ENCODE measurements around the gene SRCAP.
"Not testable (repeated sequence)": the region's sequence is repeated elsewhere in the genome, so short reads cannot be mapped to it uniquely, and the experiment has no call there.

The SRCAP gene

GRCh38 chr16:30664616-30665109 is 34.3 kb upstream of the SRCAP start:
- no peak for FAIRE-seq

GRCh38 chr16:30665155-30665829 is 33.7 kb upstream of the SRCAP start:
- FAIRE-seq = no peak

- FAIRE-seq = no peak
These were observed 33.2 kb upstream of the SRCAP start for GRCh38 chr16:30665830-30666190.

DNA sequence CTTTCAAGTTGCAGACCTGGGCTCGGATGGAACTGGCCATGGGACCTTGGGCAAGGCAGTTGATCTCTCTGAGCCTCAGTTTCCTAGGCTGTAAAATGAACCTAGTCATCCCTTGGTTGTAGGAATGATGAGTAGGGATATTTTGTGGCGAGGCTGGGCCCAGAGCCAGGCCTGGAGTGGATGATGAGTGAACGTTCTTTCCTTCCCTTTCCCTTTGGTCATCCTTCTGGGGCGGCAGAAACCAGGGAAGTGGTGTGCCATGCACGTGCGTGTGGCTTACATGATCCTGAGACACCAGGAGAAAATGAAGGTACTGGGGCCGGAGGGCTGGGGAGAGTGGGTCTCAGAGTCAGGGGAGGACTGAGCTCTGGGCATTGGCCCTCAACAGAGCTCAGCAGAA is 32.3 kb upstream of the SRCAP start:
- FAIRE-seq = no peak

GRCh38 chr16:30667361-30667905 is 31.5 kb upstream of the SRCAP start:
- no peak for FAIRE-seq

DNA sequence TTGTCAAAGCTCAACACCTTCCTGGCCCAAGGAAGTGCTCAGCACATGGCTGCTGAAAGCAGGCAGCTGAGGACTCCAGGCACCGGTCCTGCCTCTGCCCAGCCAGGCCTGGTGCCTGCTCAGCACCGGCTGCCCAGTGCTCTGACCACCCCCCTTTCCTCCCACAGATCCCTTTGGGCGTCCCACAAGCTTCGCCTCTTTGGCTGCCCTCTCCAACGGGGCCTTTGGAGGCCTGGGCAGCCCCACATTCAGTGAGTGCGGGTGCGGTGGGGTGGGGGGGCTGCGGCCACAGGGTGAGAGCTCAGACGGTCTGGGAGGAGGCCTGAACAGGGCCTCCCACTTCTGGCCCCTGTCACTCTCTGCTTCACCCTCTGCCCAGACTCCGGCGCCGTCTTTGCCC is 30.6 kb upstream of the SRCAP start:
- FAIRE-seq = no peak

- FAIRE-seq = no peak
These were observed 29.7 kb upstream of the SRCAP start for GRCh38 chr16:30669026-30669902.

DNA sequence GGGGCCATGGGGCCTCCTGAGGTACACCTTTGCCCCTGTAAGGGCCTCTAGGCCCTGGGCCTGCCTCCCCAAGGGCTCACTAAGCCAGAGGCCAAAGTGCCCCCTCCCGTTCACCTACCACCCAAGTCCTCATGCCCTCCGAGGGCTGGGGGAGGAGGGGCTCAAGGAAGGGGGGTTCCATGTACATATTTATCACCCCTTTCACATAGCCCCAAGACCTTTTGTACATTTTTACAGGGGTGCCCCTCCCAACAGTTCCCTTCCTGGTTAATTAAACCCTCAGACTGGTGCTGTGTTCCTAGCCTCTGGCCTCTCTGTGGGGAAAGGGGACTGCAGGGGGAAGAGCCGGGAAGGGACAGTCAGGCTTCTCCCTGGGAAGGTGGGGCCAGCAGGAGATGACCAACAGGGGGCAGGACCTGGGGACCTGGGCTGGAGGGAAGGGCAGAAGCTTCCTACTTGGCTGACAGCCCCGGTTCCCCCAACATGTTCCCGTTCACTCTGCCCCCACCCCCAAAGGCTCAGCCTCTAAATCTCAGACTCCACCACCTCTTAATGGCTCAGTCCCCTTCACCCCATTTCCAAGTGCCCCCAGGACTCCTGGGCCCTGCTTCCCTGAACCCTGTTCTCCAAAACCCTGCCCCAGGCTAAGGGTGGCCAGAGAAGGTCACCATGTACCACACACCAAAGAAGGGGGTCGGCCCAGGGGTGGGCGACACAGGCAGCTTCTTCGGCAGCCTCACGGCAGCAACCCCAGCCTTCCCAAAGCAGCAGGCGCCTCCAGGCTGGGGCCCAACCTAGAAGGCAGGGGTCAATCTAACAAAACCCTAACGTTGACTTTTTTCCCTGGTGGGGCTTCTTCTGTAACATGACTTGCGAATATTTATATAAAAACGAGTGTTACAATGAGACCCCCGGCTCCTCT is 28.8 kb upstream of the SRCAP start:
- no peak for FAIRE-seq

DNA sequence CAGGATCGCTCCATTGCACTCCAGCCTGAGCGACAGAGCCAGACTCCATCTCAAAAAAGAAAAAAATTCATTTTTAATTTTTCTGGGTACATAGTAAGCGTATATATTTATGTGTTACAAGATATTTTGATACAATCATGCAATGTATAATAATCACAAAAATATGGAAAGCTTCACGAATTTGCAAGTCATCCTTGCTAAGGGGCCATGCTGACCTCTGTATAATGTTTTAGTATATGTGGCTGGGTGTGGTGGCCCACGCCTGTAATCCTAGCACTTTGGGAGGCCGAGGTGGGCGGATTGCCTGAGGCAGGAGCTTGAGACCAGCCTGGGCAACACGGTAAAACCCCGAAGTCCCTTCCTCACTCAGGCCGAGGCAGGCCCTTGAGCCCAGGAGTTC is 23.8 kb upstream of the SRCAP start:
- no peak for FAIRE-seq

DNA sequence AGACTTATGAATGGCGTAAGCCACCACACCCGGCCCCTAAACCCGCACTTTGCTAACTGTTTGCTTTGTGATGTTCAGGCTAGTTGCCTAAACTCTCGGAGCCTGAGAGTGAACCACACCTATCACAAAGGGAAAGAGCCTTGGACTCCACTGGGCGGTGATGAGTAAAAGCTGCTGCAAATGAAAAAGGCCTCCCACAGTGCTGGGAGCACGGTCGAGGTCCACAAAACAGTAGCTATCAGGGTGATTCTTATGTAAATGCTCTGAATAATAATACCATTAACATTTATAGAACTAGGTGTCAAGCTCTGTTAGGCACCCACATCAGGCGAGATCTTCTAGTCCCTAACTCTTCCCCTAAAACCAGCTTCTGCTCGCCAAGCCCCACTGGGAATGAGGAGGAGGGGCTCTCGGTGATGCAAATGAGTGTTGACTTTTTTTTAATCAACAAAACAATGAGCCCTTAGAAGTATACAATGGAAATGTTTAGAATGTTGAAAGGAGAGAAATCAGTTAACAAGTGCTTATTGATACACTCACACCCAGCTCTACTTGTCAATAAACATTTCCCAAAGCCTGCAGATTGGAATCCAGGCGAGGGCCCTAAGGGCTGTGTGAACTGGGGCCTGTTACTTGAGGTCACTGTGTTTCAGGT is 20.9 kb upstream of the SRCAP start:
- FAIRE-seq = no peak

GRCh38 chr16:30678586-30678970 is 20.4 kb upstream of the SRCAP start:
- no peak for FAIRE-seq

DNA sequence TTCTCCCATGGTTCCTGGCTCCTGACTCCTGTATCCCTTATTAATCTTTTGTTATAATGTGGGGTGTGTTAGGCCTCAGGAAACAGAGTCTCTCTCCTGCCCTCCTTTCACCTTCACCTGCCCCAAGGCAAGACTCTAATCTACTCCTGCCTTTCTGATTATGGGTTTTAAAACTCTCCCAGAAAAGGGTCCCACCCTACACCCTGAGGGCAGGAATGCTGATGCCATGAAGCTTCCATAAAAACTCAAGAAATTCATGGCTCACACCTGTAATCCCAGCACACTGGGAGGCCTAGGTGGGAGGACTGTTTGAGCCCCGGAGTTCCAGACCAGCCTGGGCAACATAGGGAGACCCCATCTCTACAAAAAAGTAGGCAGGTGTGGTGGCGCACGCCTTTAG is 18.6 kb upstream of the SRCAP start:
- FAIRE-seq = no peak

- no peak for FAIRE-seq
These were observed 10.3 kb upstream of the SRCAP start for GRCh38 chr16:30688701-30689100.

GRCh38 chr16:30691907-30692306 is 7.1 kb upstream of the SRCAP start:
- no peak for FAIRE-seq

DNA sequence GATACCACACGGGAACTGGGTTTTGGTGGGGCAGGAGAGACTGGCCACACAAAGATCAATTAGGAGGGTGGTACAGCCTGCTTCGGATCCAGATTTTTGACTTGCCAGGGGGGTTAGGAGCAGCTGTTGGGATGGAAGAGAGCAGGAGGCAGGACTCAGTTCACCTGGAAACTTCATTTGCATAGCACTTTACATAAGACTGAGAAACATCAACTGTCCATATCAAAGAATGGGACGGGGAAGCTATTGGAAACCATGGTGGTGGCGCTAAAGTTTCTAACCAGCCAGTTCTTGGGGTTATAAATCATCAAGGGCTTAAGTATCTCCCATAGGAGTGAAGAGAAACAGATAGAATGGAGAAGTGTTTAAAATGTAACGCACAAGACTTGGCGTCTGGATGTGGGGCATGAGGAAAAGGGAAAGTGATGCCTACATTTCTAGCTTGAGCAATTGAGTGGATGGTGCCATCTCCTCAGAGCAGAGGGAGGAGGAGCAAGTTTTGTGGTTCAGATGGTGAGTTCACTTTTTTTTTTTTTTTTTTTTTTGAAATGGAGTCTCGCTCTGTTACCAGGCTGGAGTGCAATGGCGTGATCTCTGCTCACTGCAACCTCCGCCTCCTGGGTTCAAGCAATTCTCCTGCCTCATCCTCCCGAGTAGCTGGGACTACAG is 6.4 kb upstream of the SRCAP start:
- no peak for FAIRE-seq

GRCh38 chr16:30694926-30695693 is 3.9 kb upstream of the SRCAP start:
- FAIRE-seq = no peak

GRCh38 chr16:30696646-30697045 is 2.3 kb upstream of the SRCAP start:
- FAIRE-seq = not testable (repeated sequence)

- peak; percentile 61 for FAIRE-seq
These were observed 1.5 kb upstream of the SRCAP start for GRCh38 chr16:30697264-30698138.

DNA sequence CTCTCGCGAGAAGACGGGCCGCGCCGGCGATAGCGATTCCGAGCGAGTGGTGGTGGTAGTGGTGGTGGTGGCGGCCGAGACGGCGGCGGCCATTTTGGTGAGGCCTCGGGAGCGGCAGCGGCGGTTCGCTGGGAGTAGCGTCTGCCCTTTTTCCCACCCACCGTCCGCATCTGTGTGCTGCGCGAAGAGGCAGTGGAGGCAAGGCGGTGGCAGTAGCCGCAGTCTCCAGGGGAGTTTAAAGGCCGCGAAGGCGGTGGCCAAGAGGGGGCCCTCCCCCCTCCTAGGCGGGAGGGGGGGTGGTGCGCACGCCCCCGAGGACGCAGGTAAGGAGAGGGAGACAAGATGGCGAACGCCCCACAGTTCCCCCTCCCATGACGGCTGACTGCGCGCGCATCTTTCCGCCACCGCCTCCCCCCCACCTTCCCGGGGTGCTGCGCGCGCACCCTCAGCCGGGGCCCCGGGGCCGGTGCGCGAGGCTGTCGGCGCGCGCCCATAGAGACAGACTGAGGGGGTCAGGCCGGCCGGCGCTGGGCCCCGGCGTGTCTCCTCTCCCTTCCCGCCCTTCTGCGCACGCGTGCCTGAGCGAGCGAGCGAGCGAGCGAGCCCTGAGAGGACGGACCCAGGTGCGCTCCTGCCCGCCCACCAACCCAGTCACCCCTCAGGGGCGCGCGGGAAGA is 694 bp upstream of the SRCAP start:
- no peak for FAIRE-seq

All from A204.1 (cell line).